Measurements from ENCODE around the gene SNX30. TPM values are rescaled to one million over a fixed set of nuclear protein-coding genes. Genes with fewer than 3 reads are reported as not detected.

SNX30 gene
- total and polyA plus RNA-seq, 2 donors (not counting 1 experiment from before 2014, with no cell fraction given): 3.8 to 20.6 TPM

DNA sequence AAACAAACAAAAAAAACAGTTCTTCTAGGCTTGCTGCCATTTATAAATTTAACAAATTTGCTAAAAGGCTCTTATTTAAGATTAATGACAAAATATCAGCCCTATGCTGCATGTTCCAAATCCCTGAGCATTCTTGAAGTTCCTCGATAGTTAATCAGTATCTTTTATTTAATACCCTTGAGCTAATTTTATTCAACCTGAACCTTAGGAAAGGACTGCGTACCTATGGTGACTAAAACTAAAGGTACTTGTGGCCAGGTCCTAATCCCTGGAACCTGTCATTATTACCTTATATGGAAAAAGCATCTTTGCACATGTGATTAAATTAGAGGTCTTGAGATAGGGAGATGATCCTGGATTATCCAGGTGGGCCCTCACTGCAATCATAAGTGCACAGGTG lies 22.2 kb upstream of the SNX30 start:
- Mint-ChIP-seq H3K9me3 (ENCODE audit: insufficient read depth) (no peaks in the 10 kb centered on the region), H3K4me1 (peaks cover 23% of the 10 kb centered on the region), H3K27ac (no peak overlapping the region), H3K27me3 (peaks cover 3% of the 10 kb centered on the region), H3K4me3 (no peak overlapping the region)
- H3K79me2 ChIP-seq (ENCODE audit: control insufficient read depth, insufficient read depth, low read length): no peaks in the 10 kb centered on the region
- peaks cover 0 to 3% (median 0%) of the 10 kb centered on the region in 3 donors for H3K9me3 ChIP-seq (ENCODE audit: control extremely low read depth in 1 of 3, control insufficient read depth in 2 of 3, insufficient read depth in 1 of 3, low read length in 2 of 3)
- no peak overlapping the region for H3K4me3 ChIP-seq (ENCODE audit: control extremely low read depth in 1 of 5, extremely low read depth in 1 of 5, insufficient read depth in 1 of 5, low read depth in 2 of 5, low read length in 4 of 5)
- H3K4me1 ChIP-seq (ENCODE audit: control insufficient read depth in 2 of 2, insufficient read depth in 2 of 2, low read length in 2 of 2): peaks cover 19 to 21% of the 10 kb centered on the region in 2 donors
- no peak overlapping the region for H3K9ac ChIP-seq (ENCODE audit: low read length)
- H3K27me3 ChIP-seq (replicated peaks in 1 of 4; ENCODE audit: control extremely low read depth in 1 of 4, control insufficient read depth in 3 of 4, insufficient read depth in 4 of 4, low read length in 3 of 4): no peaks in the 10 kb centered on the region
- CTCF ChIA-PET: interaction anchor here (0.7 kb wide), 1 partner anchor 728 kb away, joined by 3 read pairs; no protein-coding TSS in a partner anchor
- H3K4me2 ChIP-seq (replicated peaks; ENCODE audit: low read depth, low read length, poor library complexity, severe bottlenecking): no peak overlapping the region
- H3K27ac ChIP-seq (ENCODE audit: low read length in 2 of 2): no peak overlapping the region
- TF ChIP-seq, protein P1, sequence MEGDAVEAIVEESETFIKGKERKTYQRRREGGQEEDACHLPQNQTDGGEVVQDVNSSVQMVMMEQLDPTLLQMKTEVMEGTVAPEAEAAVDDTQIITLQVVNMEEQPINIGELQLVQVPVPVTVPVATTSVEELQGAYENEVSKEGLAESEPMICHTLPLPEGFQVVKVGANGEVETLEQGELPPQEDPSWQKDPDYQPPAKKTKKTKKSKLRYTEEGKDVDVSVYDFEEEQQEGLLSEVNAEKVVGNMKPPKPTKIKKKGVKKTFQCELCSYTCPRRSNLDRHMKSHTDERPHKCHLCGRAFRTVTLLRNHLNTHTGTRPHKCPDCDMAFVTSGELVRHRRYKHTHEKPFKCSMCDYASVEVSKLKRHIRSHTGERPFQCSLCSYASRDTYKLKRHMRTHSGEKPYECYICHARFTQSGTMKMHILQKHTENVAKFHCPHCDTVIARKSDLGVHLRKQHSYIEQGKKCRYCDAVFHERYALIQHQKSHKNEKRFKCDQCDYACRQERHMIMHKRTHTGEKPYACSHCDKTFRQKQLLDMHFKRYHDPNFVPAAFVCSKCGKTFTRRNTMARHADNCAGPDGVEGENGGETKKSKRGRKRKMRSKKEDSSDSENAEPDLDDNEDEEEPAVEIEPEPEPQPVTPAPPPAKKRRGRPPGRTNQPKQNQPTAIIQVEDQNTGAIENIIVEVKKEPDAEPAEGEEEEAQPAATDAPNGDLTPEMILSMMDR (IDR thresholded peaks at IDR 0.05): no peak
- TF ChIP-seq EZH2 (IDR thresholded peaks at IDR 0.05; ENCODE audit: borderline replicate concordance, insufficient read depth, low read depth, low read length, poor library complexity, severe bottlenecking): no peak
- no CpG with 5 or more reads among the region's 2 CpGs for WGBS (ENCODE audit: insufficient coverage)
- H3K36me3 ChIP-seq (replicated peaks in 1 of 2; ENCODE audit: control extremely low read depth in 1 of 2, control insufficient read depth in 1 of 2, extremely low read depth in 1 of 2, insufficient read depth in 2 of 2, low read length in 1 of 2): no peaks in the 10 kb centered on the region
- no peak overlapping the region for H2AFZ ChIP-seq (ENCODE audit: insufficient read depth, low read depth, low read length, poor library complexity, severe bottlenecking)
- ATAC-seq (ENCODE audit: low read depth): no peak
- H4K20me1 ChIP-seq (ENCODE audit: control insufficient read depth, insufficient read depth, low read length, poor library complexity, severe bottlenecking): no peaks in the 10 kb centered on the region
- POLR2A ChIA-PET: no interaction called here
- intact Hi-C loops (cut with micrococcal nuclease): no loop called here
- DNase-seq: no peak

DNA sequence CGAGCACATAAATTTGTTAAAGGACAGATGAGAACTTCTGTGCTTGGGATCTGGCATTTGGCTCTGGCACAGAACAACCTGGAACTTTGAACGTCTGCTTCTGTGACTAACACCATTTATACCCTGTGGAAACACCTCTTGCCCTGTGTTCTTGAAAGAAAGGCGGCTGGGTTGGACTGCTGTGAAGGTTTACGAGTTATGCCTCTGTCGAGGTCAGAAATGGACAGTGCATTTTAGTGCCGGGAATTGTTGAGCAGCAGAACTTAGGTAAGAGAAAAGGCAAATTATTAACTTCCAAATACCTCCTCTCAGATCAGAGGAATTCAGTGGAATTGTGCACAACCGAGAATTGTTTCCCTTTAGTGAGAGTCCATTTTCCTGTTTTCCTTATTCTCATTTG lies 18.6 kb upstream of the SNX30 start:
- Mint-ChIP-seq H3K4me1 (peaks cover 6% of the 10 kb centered on the region), H3K27me3 (peaks cover 3% of the 10 kb centered on the region)

More for the DNA sequence above, 18.6 kb upstream of the SNX30 start:
- Histone ChIP-seq H3K9me3 (ENCODE audit: control extremely low read depth in 1 of 3, control insufficient read depth in 2 of 3, insufficient read depth in 1 of 3, low read length in 2 of 3) (peaks cover 0 to 3% (median 0%) of the 10 kb centered on the region in 3 donors), H3K4me1 (ENCODE audit: control insufficient read depth in 2 of 2, insufficient read depth in 2 of 2, low read length in 2 of 2) (peaks cover 3 to 5% of the 10 kb centered on the region in 2 donors), H3K79me2 (ENCODE audit: control insufficient read depth, insufficient read depth, low read length) (no peaks in the 10 kb centered on the region), H3K36me3 (replicated peaks in 1 of 2; ENCODE audit: control extremely low read depth in 1 of 2, control insufficient read depth in 1 of 2, extremely low read depth in 1 of 2, insufficient read depth in 2 of 2, low read length in 1 of 2) (no peaks in the 10 kb centered on the region), H3K27ac (ENCODE audit: low read length in 2 of 2) (no peak overlapping the region), H3K9ac (ENCODE audit: low read length) (no peak overlapping the region), H2AFZ (ENCODE audit: insufficient read depth, low read depth, low read length, poor library complexity, severe bottlenecking) (no peak overlapping the region), H3K4me2 (replicated peaks; ENCODE audit: low read depth, low read length, poor library complexity, severe bottlenecking) (no peak overlapping the region), H3K4me3 (ENCODE audit: control extremely low read depth in 1 of 5, extremely low read depth in 1 of 5, insufficient read depth in 1 of 5, low read depth in 2 of 5, low read length in 4 of 5) (no peak overlapping the region), H3K27me3 (replicated peaks in 1 of 4; ENCODE audit: control extremely low read depth in 1 of 4, control insufficient read depth in 3 of 4, insufficient read depth in 4 of 4, low read length in 3 of 4) (no peaks in the 10 kb centered on the region), H4K20me1 (ENCODE audit: control insufficient read depth, insufficient read depth, low read length, poor library complexity, severe bottlenecking) (no peaks in the 10 kb centered on the region)
- ATAC-seq (ENCODE audit: low read depth): no peak
- Mint-ChIP-seq H3K9me3 (ENCODE audit: insufficient read depth) (no peaks in the 10 kb centered on the region), H3K4me3 (no peak overlapping the region), H3K27ac (no peak overlapping the region)
- ChIA-PET CTCF (no interaction called here), POLR2A (no interaction called here)
- intact Hi-C loops (cut with micrococcal nuclease): no loop called here
- DNase-seq: no peak
- 100% methylated on average over 1 of the region's 7 CpGs for WGBS (ENCODE audit: insufficient coverage)
- no peak for TF ChIP-seq EZH2 (IDR thresholded peaks at IDR 0.05; ENCODE audit: borderline replicate concordance, insufficient read depth, low read depth, low read length, poor library complexity, severe bottlenecking)
- TF ChIP-seq, protein P1 (IDR thresholded peaks at IDR 0.05): no peak

All from B cell (primary cell).